Transverse colon (tissue), 4 donors: ENCODE measurements around the gene JAGN1. TPM values are rescaled to one million over a fixed set of nuclear protein-coding genes. Genes with fewer than 3 reads are reported as not detected.
"Not testable (repeated sequence)": the region's sequence is repeated elsewhere in the genome, so short reads cannot be mapped to it uniquely, and the experiment has no call there.

Experiments
- DNase-seq: peaks from one replicate; pipeline ENCODE4 v3.0.0-alpha.2; 2019
- H3K27ac ChIP-seq, 4 donors: fragments of 200-600 bp; sonication (generic); 2 replicates each; pipeline ENCODE4 v1.5.1; 2016 to 2018; ENCODE audit warnings: inconsistent platforms in 4 of 4
- H3K27me3 ChIP-seq: fragments of 200-600 bp; sonication (generic); 2 replicates; pipeline ENCODE4 v1.5.1; 2017; ENCODE audit warnings: inconsistent platforms
- H3K36me3 ChIP-seq, 4 donors: fragments of 200-600 bp; sonication (generic); 2 replicates each; pipeline ENCODE4 v1.5.1; 2017 to 2019; ENCODE audit warnings: inconsistent platforms in 4 of 4
- H3K4me1 ChIP-seq, 4 donors: fragments of 200-600 bp; sonication (generic); 2 replicates each; pipeline ENCODE4 v1.5.1; 2017 to 2020; ENCODE audit warnings: inconsistent platforms in 4 of 4
- H3K4me3 ChIP-seq, 4 donors: fragments of 200-600 bp; sonication (generic); 1 replicate in 1 of 4; 2 replicates in 3 of 4; pipeline versions ENCODE4 v1.5.1 to v1.6.1; 2017 to 2019; ENCODE audit warnings: inconsistent platforms in 4 of 4
- H3K9me3 ChIP-seq, 2 donors: fragments of 200-600 bp; sonication (generic); 2 replicates each; pipeline ENCODE4 v1.5.1; 2017 to 2019; ENCODE audit warnings: inconsistent platforms in 2 of 2
- CTCF ChIP-seq, 5 experiments: fragments of 200-600 bp in 3 of 5; fragments of 450-650 bp in 2 of 5; sonication (generic) in 3 of 5; IDR thresholded peaks; 1 replicate in 2 of 5; 2 replicates in 3 of 5; pipeline ENCODE4 v1.5.1; 2016 to 2017; ENCODE audit warnings: antibody characterized with exemption in 5 of 5, inconsistent platforms in 3 of 5, mild to moderate bottlenecking in 2 of 5, moderate library complexity in 1 of 5
- EP300 ChIP-seq: sonication (generic); formaldehyde crosslinking; IDR thresholded peaks from one replicate; pipeline ENCODE4 v1.6.1; 2017; ENCODE audit warnings: antibody characterized with exemption, low read depth
- POLR2A ChIP-seq: fragments of 450-650 bp; IDR thresholded peaks from one replicate; pipeline ENCODE4 v1.6.1; 2016; ENCODE audit warnings: antibody characterized with exemption, mild to moderate bottlenecking, moderate library complexity
- POLR2AphosphoS5 ChIP-seq, 3 donors: sonication (generic); formaldehyde crosslinking; IDR thresholded peaks; one replicate each; pipeline ENCODE4 v1.6.1; 2016; ENCODE audit warnings: antibody characterized with exemption in 3 of 3
- whole genome bisulfite sequencing, 2 donors: methylation state at CpG; one replicate each; pipeline ENCODE4 v1.1.5; 2018; ENCODE audit warnings: low coverage in 1 of 2; 5-methylcytosine and 5-hydroxymethylcytosine counted together
- in situ Hi-C, 4 donors: fragments of 200-750 bp; cut with MboI; loops; one replicate each; pipeline versions ENCODE4 v1.15.0 to v1.15.1; 2017; ENCODE audit warnings: low sequenced_read_pairs in 3 of 4, low pct_ligation_motif_present in 1 of 4, low pct_unique_long_range_greater_than_20kb in 1 of 4
- intact Hi-C: fragments of 100-400 bp; cut with DNase I; formaldehyde crosslinking; loops from one replicate; pipeline ENCODE4 v1.15.1; 2023; ENCODE audit warnings: low total_unique reads
- total RNA-seq, 4 donors: library from RNA; depleted of rRNA; stranded (reverse); fragments of >200 nt; gene quantifications; one replicate each; pipeline ENCODE4 v1.1.0, GENCODE V29; 2016

The JAGN1 gene
- total RNA-seq, 4 donors from 2014 or later = 5.8 to 73.0 (median 28.5) TPM

- Histone ChIP-seq H3K27me3 (no peaks in the 10 kb centered on the region), H3K4me3 (peak overlapping the region; percentile 64 to 98 (median 87)), H3K36me3 (peaks cover 0 to 8% (median 4%) of the 10 kb centered on the region in 4 donors), H3K9me3 (no peaks in the 10 kb centered on the region), H3K27ac (peak overlapping the region; percentile 92 to 98 (median 96)), H3K4me1 (peaks cover 0 to 47% (median 27%) of the 10 kb centered on the region in 4 donors)
- DNase-seq = no peak
- intact Hi-C loops (no loop called here), in situ Hi-C loops (no loop called here)
- 5 to 8% methylated on average over 3 to 12 of the region's 12 CpGs for WGBS, 2 donors
- TF ChIP-seq CTCF (IDR thresholded peaks at IDR 0.05) (no peak), POLR2AphosphoS5 (IDR thresholded peaks at IDR 0.05) (no peak), EP300 (no peak), POLR2A (no peak)
Measured at GRCh38 chr3:9891072-9891622, 737 bp downstream of the JAGN1 start.

GRCh38 chr3:9893739-9894138, 3.3 kb downstream of the JAGN1 start:
- TF ChIP-seq CTCF (IDR thresholded peaks at IDR 0.05) (no peak), EP300 (no peak), POLR2A (no peak), POLR2AphosphoS5 (IDR thresholded peaks at IDR 0.05) (no peak)
- peaks cover 3 to 73% (median 48%) of the 10 kb centered on the region in 4 donors for H3K4me1 ChIP-seq
- H3K4me3 ChIP-seq = no peak overlapping the region
- intact Hi-C loops (no loop called here), in situ Hi-C loops (no loop called here)
- 87% methylated on average over 1 of the region's 1 CpG; no CpG with 5 or more reads in 1 of the 2 donors for WGBS, 2 donors
- no peak for DNase-seq
- H3K9me3 ChIP-seq = no peaks in the 10 kb centered on the region
- H3K36me3 ChIP-seq = peaks cover 0 to 8% (median 4%) of the 10 kb centered on the region in 4 donors
- peak overlapping the region; percentile 25 to 91 (median 50) for H3K27ac ChIP-seq
- H3K27me3 ChIP-seq = no peaks in the 10 kb centered on the region

- H3K9me3 ChIP-seq, intact Hi-C loops, in situ Hi-C loops, H3K4me3 ChIP-seq, DNase-seq, H3K27me3 ChIP-seq, H3K36me3 ChIP-seq: not testable (repeated sequence)
- 86 to 99% methylated on average over 2 to 3 of the region's 3 CpGs for WGBS, 2 donors
- Histone ChIP-seq H3K27ac (peak overlapping the region in 2 of 4 donors; percentile 56 to 91), H3K4me1 (peaks cover 3 to 77% (median 58%) of the 10 kb centered on the region in 4 donors)
Measured at GRCh38 chr3:9895715-9896114, 5.3 kb downstream of the JAGN1 start.

GRCh38 chr3:9896755-9897407, 6.5 kb downstream of the JAGN1 start:
- intact Hi-C loops, H3K27me3 ChIP-seq, H3K9me3 ChIP-seq, in situ Hi-C loops, H3K4me3 ChIP-seq, H3K36me3 ChIP-seq, DNase-seq: not testable (repeated sequence)
- Histone ChIP-seq H3K4me1 (peaks cover 3 to 74% (median 55%) of the 10 kb centered on the region in 4 donors), H3K27ac (peak overlapping the region; percentile 86 to 94 (median 90))
- WGBS, 2 donors = 61 to 70% methylated on average over 5 to 10 of the region's 10 CpGs

GRCh38 chr3:9897408-9898372, 7.3 kb downstream of the JAGN1 start:
- in situ Hi-C loops (no loop called here), intact Hi-C loops (no loop called here)
- TF ChIP-seq CTCF (IDR thresholded peaks at IDR 0.05) = no peak
- peak in 2 of 3 donors; percentile 52 to 53 for TF ChIP-seq POLR2AphosphoS5 (IDR thresholded peaks at IDR 0.05)
- H3K27ac ChIP-seq = peak overlapping the region; percentile 86 to 94 (median 90)
- peak overlapping the region in 1 of 4 donors; percentile 9 for H3K4me3 ChIP-seq
- DNase-seq = peak; percentile 67
- 48 to 63% methylated on average over 2 to 4 of the region's 4 CpGs for WGBS, 2 donors
- H3K4me1 ChIP-seq = peaks cover 8 to 76% (median 57%) of the 10 kb centered on the region in 4 donors
- peaks cover 0 to 7% (median 3%) of the 10 kb centered on the region in 4 donors for H3K36me3 ChIP-seq
- H3K9me3 ChIP-seq = no peaks in the 10 kb centered on the region
- H3K27me3 ChIP-seq = no peaks in the 10 kb centered on the region
